C4-2B (cell line): Measurements from ENCODE around the gene TOPAZ1.

Experiments used
- CTCF ChIP-seq: fragments of 450-650 bp; conservative IDR thresholded peaks from 2 replicates; pipeline ENCODE4 v1.5.1; 2017; ENCODE audit warnings: mild to moderate bottlenecking
- ZFX ChIP-seq: fragments of 450-650 bp; IDR thresholded peaks from 2 replicates; pipeline ENCODE4 v1.6.1; 2017

GRCh38 chr3:44242721-44243120, 1.0 kb downstream of the TOPAZ1 start:
- TF ChIP-seq CTCF (no peak), ZFX (no peak)
